Neural cell (in vitro differentiated cells): ENCODE results near the gene ARL17B.
"Not testable (repeated sequence)": the region's sequence is repeated elsewhere in the genome, so short reads cannot be mapped to it uniquely, and the experiment has no call there.

ENCODE experiments used
- CTCF ChIP-seq: fragments of 450-650 bp; IDR thresholded peaks from 2 replicates; pipeline ENCODE4 v1.5.1; 2014; ENCODE audit warnings: antibody characterized with exemption, mild to moderate bottlenecking, moderate library complexity; ENCODE audit not compliant: poor library complexity, severe bottlenecking
- EZH2 ChIP-seq: fragments of 200-600, 300-800 bp; shearing (Covaris generic), sonication (generic); IDR thresholded peaks from 2 replicates; pipeline ENCODE4 v1.6.1; 2014; ENCODE audit warnings: antibody characterized with exemption, low read length, borderline replicate concordance, mild to moderate bottlenecking; ENCODE audit not compliant: insufficient read depth, poor library complexity, severe bottlenecking
- RAD21 ChIP-seq: fragments of 450-650 bp; conservative IDR thresholded peaks from 2 replicates; pipeline ENCODE4 v1.6.1; 2014; ENCODE audit warnings: antibody characterized with exemption, mild to moderate bottlenecking, moderate library complexity

GRCh38 chr17:46231359-46231758 is 130.2 kb downstream of the ARL17B start:
- not testable (repeated sequence) for TF ChIP-seq CTCF, EZH2, RAD21
